HG03064 (cell line): ENCODE data around the gene SPTBN1.
A peak's percentile ranks its signal among the peaks of the same experiment; 100 is the strongest.
"Not testable (repeated sequence)": the region's sequence is repeated elsewhere in the genome, so short reads cannot be mapped to it uniquely, and the experiment has no call there.

ENCODE experiments used
- ATAC-seq: cut with Tn5 transposase; IDR thresholded peaks from one replicate; pipeline ENCODE4 v1.9.1; 2021; ENCODE audit warnings: low read depth; ENCODE audit not compliant: unreplicated experiment

The SPTBN1 gene

GRCh38 chr2:54468673-54469072 is 12.5 kb downstream of the SPTBN1 start:
- no peak for ATAC-seq

- ATAC-seq, result no peak
These were observed 13.4 kb downstream of the SPTBN1 start for GRCh38 chr2:54469484-54470053.

DNA sequence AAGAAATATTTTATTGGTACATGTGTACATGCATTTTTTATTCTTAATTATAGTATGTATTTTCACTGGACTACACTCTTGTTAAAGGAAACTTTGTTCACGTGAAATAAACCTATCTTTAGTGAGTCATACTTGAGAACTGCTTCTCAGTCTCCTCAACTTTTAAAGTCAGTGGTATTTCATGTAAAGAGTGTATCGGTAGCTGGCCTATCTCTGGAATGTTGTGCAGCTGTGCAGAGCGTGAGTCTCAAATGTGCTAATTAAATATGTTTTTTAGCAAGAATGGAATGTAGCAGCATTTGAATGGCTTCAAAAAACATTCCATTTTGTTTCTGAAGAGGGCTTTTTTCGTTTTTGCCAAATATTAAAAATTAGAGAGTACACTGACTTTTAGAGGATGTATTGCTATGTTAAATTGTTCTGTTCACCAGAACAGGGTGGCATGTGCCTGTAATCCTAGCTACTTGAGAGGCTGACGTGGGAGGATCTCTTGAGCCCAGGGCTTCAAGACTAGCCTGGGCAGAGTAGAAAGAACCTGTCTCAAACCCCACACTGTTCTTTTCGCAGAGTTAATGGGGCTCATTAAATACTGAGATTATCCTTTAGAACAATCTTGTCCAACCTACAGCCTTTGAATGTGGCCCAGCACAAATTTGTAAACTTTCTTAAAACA is 14.3 kb downstream of the SPTBN1 start:
- ATAC-seq, result no peak

- ATAC-seq, result peak; percentile 67
These were observed 15.1 kb downstream of the SPTBN1 start for GRCh38 chr2:54471221-54471711.

DNA sequence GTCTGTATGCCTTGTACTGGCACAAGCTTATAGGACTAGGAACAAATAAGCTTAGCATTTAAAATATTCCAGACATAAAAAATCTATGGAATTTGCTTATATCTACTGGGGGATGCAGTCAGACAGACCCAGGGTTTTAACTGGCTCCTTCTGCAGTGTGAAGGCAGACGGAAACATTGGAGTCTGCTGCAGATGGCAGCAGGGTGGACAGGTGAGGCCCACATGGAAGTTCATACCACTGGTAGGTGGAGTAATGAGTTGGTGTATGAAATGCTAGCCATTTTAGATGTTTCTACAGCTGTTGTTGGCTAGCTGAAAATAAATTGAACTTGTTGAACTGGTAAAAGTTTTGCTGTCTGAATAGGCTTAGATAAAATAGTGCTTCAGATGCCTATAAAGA is 17.7 kb downstream of the SPTBN1 start:
- no peak for ATAC-seq

- no peak for ATAC-seq
These were observed 19.2 kb downstream of the SPTBN1 start for GRCh38 chr2:54475285-54475684.

GRCh38 chr2:54475919-54476318 is 19.8 kb downstream of the SPTBN1 start:
- ATAC-seq, result no peak

- no peak for ATAC-seq
These were observed 20.7 kb downstream of the SPTBN1 start for GRCh38 chr2:54476852-54477251.

DNA sequence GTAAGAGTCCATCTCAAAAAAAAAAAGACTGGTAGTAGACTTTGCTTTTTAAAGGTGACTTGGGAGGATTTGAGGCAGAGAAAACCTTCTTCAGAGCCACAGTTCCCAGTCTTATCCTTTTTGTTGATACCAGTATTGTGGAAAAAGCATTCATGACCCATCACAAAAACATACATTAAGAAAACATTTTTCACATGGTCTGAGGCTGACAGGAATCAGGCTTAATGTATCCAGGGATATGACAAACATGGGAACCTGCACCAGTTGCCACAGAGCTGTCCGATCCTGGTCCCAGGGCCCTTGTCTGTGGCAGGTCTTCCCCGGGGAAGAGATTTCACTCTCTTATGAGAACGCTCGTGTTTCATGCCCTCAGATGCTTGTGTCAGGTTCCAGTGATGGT is 21.8 kb downstream of the SPTBN1 start:
- ATAC-seq, result no peak

GRCh38 chr2:54478899-54479298 is 22.8 kb downstream of the SPTBN1 start:
- ATAC-seq, result no peak

GRCh38 chr2:54479424-54479823 is 23.3 kb downstream of the SPTBN1 start:
- no peak for ATAC-seq

DNA sequence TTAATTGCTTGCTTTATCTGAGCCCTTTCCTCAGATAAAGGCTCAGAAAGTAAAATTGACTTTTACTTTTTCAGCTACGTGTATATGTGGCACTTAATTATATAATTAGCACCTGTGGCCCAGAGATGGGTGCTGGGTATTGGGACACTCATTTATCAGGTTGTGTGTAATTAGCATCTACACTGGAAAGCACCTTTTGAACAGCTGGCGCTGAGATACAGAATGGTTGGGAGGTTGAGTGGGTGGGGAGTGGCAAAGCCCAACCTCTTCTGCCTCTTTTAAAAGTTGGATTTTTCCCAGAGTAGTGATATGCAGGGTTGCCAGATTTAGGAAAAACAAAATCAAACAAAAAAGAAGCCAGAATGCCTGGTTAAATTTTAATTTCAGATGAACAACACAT is 23.9 kb downstream of the SPTBN1 start:
- ATAC-seq, result no peak

- no peak for ATAC-seq
These were observed 25.6 kb downstream of the SPTBN1 start for GRCh38 chr2:54481686-54482085.

- no peak for ATAC-seq
These were observed 26.6 kb downstream of the SPTBN1 start for GRCh38 chr2:54482715-54483114.

DNA sequence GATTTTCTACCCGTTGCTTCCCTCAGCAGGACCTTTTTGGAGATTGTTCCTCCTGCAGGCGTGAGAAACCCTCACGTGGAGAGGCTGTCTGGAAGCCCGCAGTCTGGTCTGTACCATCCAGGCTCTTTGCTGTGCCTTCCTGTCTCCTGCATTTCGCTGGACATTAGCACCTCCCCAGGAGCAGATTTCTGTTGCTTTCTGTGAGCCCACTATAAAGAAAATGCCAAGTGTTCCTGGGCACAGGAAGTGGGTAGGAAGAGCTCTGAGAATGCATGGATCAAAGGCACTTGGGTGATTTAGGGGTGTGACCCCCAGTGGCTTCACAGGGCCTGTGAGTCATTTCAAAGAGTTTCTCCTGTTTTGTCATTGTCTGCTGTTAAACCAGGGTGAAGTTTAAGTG is 27.3 kb downstream of the SPTBN1 start:
- no peak for ATAC-seq

GRCh38 chr2:54485756-54486155 is 29.6 kb downstream of the SPTBN1 start:
- ATAC-seq, result not testable (repeated sequence)

DNA sequence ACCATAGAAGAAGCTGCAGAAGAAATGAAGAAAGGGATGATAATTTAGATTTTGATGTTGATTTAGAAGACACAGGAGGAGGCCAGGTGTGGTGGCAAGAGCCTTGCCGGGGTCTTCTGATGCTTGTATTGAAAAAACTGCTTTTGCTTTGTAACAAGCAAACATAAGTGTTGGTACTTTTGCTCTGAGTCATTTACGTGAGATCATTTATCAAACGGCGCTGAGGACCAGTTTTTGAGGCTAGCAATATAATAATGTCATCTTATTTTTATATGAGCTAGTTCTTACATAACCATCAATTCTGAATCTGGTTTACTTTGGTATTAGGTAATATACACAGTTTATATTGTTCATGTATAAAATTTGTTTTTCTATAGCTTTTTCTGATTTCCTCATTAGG is 30.6 kb downstream of the SPTBN1 start:
- ATAC-seq, result no peak

DNA sequence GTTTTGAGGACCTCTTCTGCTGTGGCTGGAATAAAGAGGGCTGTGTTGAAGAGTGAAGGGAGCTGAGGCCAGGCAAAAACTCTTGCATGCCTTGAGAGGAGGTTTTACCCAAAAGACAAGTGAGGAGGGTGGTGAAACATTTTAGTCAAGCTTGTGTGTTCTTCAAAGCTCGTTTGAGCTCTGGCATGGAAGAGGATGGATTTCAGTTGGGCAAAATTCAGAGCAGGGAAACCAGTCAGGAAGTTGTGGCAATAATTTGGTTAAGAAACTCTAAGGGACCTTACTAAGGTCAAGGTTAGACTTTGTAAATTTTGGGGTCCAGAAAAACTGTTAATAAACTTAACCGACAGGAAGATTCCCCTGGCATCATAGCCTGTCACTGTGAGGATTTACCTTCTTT is 34.7 kb downstream of the SPTBN1 start:
- ATAC-seq, result no peak

GRCh38 chr2:54492335-54492734 is 36.2 kb downstream of the SPTBN1 start:
- no peak for ATAC-seq

- ATAC-seq, result no peak
These were observed 38.0 kb downstream of the SPTBN1 start for GRCh38 chr2:54494087-54494486.

DNA sequence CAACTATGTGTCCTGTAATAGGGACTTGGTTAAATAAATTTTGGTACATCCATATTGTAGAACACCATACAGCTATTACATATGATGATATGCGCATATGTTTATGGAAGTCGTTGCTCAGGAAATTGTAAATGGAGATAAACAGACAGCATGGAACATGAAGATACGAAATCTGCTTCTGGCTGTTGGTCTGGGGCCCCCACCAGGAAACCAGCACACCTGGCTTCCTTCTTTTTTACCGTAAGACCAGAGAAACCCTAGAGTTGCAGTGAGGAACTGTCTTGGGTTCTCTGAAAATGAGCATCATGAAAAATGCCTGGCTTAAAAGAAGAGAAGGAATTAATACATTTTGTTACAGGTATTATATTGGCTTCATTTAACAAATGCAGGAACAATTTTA is 40.8 kb downstream of the SPTBN1 start:
- no peak for ATAC-seq
